Neural progenitor cell (in vitro differentiated cells): ENCODE results near the gene TMEM218.

Experiments
- CTCF ChIP-seq: fragments of 200-600 bp; sonication (generic); IDR thresholded peaks from 2 replicates; pipeline ENCODE4 v1.5.1; 2017; ENCODE audit warnings: antibody characterized with exemption, mild to moderate bottlenecking
- EZH2 ChIP-seq: fragments of 200-600 bp; sonication (generic); IDR thresholded peaks from 2 replicates; pipeline ENCODE4 v1.6.1; 2017; ENCODE audit warnings: antibody characterized with exemption, mild to moderate bottlenecking, moderate library complexity

- no peak for TF ChIP-seq CTCF
- no peak for TF ChIP-seq EZH2
Observed at GRCh38 chr11:125071846-125072217, 39.6 kb downstream of the TMEM218 start.
